NB4 (cell line): ENCODE measurements around the gene MROH2A.

Experiments
- POLR2A ChIP-seq: IDR thresholded peaks from 2 replicates; pipeline ENCODE4 v1.6.1; 2011; ENCODE audit warnings: mild to moderate bottlenecking; ENCODE audit not compliant: insufficient read length; ENCODE audit errors: extremely low read depth
- TF ChIP-seq, protein P1 (sequence below): IDR thresholded peaks from one replicate; pipeline ENCODE4 v1.5.1; 2012; ENCODE audit warnings: low read depth, low read length
- TF ChIP-seq, protein P2 (sequence below): IDR thresholded peaks from 2 replicates; pipeline ENCODE4 v1.6.1; 2011; ENCODE audit warnings: low read depth, low read length

DNA sequence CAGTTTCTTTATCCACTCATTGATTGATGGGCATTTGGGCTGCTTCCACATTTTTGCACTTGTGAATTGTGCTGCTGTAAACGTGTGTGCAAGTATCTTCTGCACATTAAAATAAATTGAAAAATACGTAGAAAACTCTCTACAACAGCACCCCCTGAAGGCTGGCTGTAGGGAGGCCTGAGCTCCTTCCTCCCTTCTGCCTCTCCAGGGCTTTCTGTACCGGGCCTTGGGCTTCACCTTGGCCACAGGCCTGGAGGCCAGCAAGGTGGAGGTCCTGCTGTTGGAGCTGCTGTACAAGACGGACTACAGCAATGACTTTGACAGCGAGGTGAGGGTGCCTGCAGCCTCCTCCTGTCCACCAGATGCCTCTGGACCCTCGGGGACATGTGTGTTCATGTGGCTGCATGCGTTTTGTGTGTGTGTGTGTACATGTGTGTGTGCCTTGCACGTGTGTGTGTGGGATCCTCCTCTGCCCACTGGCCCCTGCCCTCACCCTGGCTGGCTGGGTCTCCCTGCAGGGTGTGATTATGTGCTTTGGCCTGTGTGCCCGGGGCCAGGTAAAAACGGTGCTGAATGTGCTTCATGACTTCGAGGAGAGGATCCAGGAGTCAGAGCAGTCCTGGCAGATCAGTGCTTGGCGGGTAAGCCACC, 29.2 kb downstream of the MROH2A start:
- no peak for TF ChIP-seq POLR2A
- TF ChIP-seq, protein P1, sequence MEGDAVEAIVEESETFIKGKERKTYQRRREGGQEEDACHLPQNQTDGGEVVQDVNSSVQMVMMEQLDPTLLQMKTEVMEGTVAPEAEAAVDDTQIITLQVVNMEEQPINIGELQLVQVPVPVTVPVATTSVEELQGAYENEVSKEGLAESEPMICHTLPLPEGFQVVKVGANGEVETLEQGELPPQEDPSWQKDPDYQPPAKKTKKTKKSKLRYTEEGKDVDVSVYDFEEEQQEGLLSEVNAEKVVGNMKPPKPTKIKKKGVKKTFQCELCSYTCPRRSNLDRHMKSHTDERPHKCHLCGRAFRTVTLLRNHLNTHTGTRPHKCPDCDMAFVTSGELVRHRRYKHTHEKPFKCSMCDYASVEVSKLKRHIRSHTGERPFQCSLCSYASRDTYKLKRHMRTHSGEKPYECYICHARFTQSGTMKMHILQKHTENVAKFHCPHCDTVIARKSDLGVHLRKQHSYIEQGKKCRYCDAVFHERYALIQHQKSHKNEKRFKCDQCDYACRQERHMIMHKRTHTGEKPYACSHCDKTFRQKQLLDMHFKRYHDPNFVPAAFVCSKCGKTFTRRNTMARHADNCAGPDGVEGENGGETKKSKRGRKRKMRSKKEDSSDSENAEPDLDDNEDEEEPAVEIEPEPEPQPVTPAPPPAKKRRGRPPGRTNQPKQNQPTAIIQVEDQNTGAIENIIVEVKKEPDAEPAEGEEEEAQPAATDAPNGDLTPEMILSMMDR, result no peak
- TF ChIP-seq, protein P2, sequence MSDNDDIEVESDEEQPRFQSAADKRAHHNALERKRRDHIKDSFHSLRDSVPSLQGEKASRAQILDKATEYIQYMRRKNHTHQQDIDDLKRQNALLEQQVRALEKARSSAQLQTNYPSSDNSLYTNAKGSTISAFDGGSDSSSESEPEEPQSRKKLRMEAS, result no peak
